Panc1 (cell line): ENCODE measurements around the gene CCL25. TPM values are rescaled to one million over a fixed set of nuclear protein-coding genes. Genes with fewer than 3 reads are reported as not detected.

Experiments used
- ATAC-seq: fragments of 200-7000 bp; cut with Tn5 transposase; 2 replicates; pipeline ENCODE4 v1.9.1; 2020; ENCODE audit warnings: mild to moderate bottlenecking, moderate library complexity
- BruUV-seq: library from RNA; stranded (reverse); fragments of 400-500 nt; replicated peaks from 2 replicates; lab custom pipeline; 2021; lab: Mats Ljungman, UMichigan
- CTCF ChIA-PET: fragments of 300-600 bp; sonication (Branson Sonifier 250); formaldehyde crosslinking; loops from one replicate; lab custom pipeline; 2022; ENCODE audit warnings: antibody characterized with exemption; lab: Charles Lee
- POLR2A ChIA-PET: fragments of 300-600 bp; sonication (Branson Sonifier 250); formaldehyde crosslinking; loops from one replicate; lab custom pipeline; 2022; ENCODE audit warnings: antibody characterized with exemption; lab: Charles Lee
- DNase-seq: peaks from one replicate; pipeline ENCODE4 v3.0.0-alpha.2; 2010; ENCODE audit warnings: low read depth, low spot score
- H3K27ac ChIP-seq: 2 replicates; pipeline ENCODE4 v1.5.1; 2011; ENCODE audit warnings: mild to moderate bottlenecking, low read length, inconsistent platforms
- H3K27me3 ChIP-seq: fragments of 200-500 bp; sonication (Bioruptor generic); 2 replicates; pipeline ENCODE4 v1.6.0; 2014; ENCODE audit warnings: low read length, inconsistent platforms; ENCODE audit not compliant: control insufficient read depth, insufficient read depth
- H3K36me3 ChIP-seq: fragments of 200-500 bp; sonication (Bioruptor generic); 2 replicates; pipeline ENCODE4 v1.5.1; 2014; ENCODE audit warnings: inconsistent platforms, mild to moderate bottlenecking, low read length, moderate library complexity; ENCODE audit not compliant: control insufficient read depth, insufficient read depth
- H3K4me1 ChIP-seq: 2 replicates; pipeline ENCODE4 v1.5.1; 2011; ENCODE audit warnings: inconsistent platforms, mild to moderate bottlenecking, low read length, moderate library complexity; ENCODE audit not compliant: control insufficient read depth, insufficient read depth
- H3K4me3 ChIP-seq, 2 experiments: 2 replicates each; pipeline ENCODE4 v1.5.1; 2011 to 2012; ENCODE audit warnings: low read depth in 2 of 2, low read length in 2 of 2, mild to moderate bottlenecking in 2 of 2, inconsistent platforms in 1 of 2, moderate library complexity in 1 of 2
- H3K9me3 ChIP-seq: fragments of 200-500 bp; sonication (Bioruptor generic); 2 replicates; pipeline ENCODE4 v1.5.1; 2014; ENCODE audit warnings: low read depth, mild to moderate bottlenecking, inconsistent platforms, low read length, moderate library complexity; ENCODE audit not compliant: control insufficient read depth, insufficient read depth
- POLR2AphosphoS5 ChIP-seq: IDR thresholded peaks from 2 replicates; pipeline ENCODE4 v1.6.1; 2012; ENCODE audit warnings: mild to moderate bottlenecking, low read depth, low read length, moderate library complexity
- SIN3A ChIP-seq: IDR thresholded peaks from 2 replicates; pipeline ENCODE4 v1.6.1; 2012; ENCODE audit warnings: low read depth, mild to moderate bottlenecking, low read length, moderate library complexity, borderline replicate concordance; ENCODE audit not compliant: insufficient read depth
- TCF7L2 ChIP-seq: IDR thresholded peaks from 2 replicates; pipeline ENCODE4 v1.6.1; 2011; ENCODE audit warnings: mild to moderate bottlenecking, low read depth, low read length, inconsistent platforms
- in situ Hi-C: cut with HindIII; loops from 2 replicates; pipeline ENCODE4 v1.10.0; 2016; ENCODE audit warnings: low sequenced_read_pairs, low pct_unique_long_range_greater_than_20kb
- intact Hi-C: fragments of 100-400 bp; cut with micrococcal nuclease; formaldehyde crosslinking; loops from one replicate; pipeline ENCODE4 v1.10.0; 2022; ENCODE audit not compliant: unreplicated experiment
- total RNA-seq: library from RNA; stranded (reverse); gene quantifications from one replicate; pipeline ENCODE4 v1.2.1, GENCODE V29; 2021; ENCODE audit not compliant: unreplicated experiment
- TF ChIP-seq, protein P1 (sequence below): fragments of 450-650 bp; IDR thresholded peaks from 2 replicates; pipeline ENCODE4 v1.5.1; 2017; ENCODE audit warnings: mild to moderate bottlenecking
- TF ChIP-seq, protein P2 (sequence below), 2 experiments: IDR thresholded peaks; 2 replicates each; pipeline ENCODE4 v1.6.1; 2011 to 2012; ENCODE audit warnings: low read depth in 2 of 2, control low read depth in 1 of 2, low read length in 1 of 2, mild to moderate bottlenecking in 1 of 2, moderate library complexity in 1 of 2; ENCODE audit not compliant: insufficient read depth in 1 of 2

CCL25 gene
- total RNA-seq, 1 experiment from 2014 or later, result not detected

DNA sequence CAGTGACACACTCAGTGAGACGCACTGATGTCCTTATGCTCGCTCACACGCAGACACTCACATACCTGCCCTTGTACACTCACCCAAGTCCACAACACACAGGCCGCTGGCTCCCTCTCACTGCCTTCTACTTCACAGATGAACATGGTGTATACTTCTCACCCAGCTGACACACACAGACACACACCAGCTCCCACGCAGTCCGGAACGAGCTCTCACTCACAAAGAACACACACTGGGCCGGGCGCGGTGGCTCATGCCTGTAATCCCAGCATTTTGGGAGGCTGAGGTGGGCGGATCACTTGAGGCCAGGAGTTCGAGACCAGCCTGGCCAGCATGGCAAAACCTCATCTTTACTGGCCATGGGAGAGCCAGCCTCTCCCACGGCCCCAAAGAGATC, 31.6 kb downstream of the CCL25 start:
- no peaks in the 10 kb centered on the region for H3K27me3 ChIP-seq
- DNase-seq, result no peak
- no peaks in the 10 kb centered on the region for H3K9me3 ChIP-seq
- in situ Hi-C loops (no loop called here), intact Hi-C loops (no loop called here)
- no peaks in the 10 kb centered on the region for H3K36me3 ChIP-seq
- no peak overlapping the region for H3K27ac ChIP-seq
- ChIA-PET CTCF (no interaction called here), POLR2A (no interaction called here)
- no peak for TF ChIP-seq POLR2AphosphoS5
- TF ChIP-seq TCF7L2, result no peak
- TF ChIP-seq, protein P1, sequence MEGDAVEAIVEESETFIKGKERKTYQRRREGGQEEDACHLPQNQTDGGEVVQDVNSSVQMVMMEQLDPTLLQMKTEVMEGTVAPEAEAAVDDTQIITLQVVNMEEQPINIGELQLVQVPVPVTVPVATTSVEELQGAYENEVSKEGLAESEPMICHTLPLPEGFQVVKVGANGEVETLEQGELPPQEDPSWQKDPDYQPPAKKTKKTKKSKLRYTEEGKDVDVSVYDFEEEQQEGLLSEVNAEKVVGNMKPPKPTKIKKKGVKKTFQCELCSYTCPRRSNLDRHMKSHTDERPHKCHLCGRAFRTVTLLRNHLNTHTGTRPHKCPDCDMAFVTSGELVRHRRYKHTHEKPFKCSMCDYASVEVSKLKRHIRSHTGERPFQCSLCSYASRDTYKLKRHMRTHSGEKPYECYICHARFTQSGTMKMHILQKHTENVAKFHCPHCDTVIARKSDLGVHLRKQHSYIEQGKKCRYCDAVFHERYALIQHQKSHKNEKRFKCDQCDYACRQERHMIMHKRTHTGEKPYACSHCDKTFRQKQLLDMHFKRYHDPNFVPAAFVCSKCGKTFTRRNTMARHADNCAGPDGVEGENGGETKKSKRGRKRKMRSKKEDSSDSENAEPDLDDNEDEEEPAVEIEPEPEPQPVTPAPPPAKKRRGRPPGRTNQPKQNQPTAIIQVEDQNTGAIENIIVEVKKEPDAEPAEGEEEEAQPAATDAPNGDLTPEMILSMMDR, result no peak
- H3K4me3 ChIP-seq, result no peak overlapping the region
- H3K4me1 ChIP-seq, result peaks cover 8% of the 10 kb centered on the region; the same call in 1 of the 2 replicates
- no peak for ATAC-seq
- no TSS peak for BruUV-seq

DNA sequence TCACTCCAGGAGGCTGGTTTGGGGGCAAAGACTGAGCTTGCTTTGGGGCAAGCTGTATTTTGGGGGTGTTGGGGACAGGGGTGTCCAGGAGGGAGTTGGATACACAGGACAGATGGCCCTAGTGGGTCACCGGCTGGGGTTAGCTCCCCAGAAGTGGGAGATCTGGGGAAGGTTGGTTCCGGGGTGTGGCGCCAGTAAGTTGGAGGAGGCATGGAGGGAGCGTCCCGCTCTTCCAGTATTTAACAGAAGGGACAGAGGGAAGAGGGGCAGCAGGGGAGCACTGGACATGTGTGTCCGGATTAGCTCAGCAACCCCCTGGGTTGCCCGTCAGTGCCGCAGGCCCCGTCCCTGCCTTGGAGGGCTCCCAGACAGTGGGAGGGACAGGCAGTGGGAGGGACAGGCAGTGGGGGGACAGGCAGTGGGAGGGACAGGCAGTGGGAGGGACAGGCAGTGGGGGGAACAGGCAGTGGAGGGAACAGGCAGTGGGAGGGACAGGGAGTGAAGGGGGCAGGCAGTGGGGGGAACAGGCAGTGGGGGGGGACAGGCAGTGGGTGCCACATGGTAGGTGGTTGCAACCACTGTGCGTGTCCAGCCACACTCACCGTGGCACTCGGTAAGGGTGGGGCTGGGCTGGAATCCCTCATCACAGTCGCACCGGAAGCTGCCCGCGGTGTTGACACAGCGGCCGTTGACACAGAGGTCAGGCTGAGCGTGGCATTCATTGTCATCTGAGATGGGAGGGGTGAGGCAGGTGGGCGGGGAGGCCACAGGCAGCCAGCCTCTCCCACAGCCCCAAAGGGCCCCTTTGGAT, 33.2 kb downstream of the CCL25 start:
- H3K27me3 ChIP-seq, result no peaks in the 10 kb centered on the region
- peak; percentile 74 for ATAC-seq
- ChIA-PET CTCF (interaction anchor here (0.6 to 0.7 kb wide), 3 partner anchors 17 to 56 kb away, joined by 4 to 17 read pairs (median 6); no protein-coding TSS in a partner anchor), POLR2A (no interaction called here)
- intact Hi-C loops, result no loop called here
- in situ Hi-C loops, result no loop called here
- DNase-seq, result no peak
- TF ChIP-seq, protein P1, result no peak
- TF ChIP-seq, protein P2, sequence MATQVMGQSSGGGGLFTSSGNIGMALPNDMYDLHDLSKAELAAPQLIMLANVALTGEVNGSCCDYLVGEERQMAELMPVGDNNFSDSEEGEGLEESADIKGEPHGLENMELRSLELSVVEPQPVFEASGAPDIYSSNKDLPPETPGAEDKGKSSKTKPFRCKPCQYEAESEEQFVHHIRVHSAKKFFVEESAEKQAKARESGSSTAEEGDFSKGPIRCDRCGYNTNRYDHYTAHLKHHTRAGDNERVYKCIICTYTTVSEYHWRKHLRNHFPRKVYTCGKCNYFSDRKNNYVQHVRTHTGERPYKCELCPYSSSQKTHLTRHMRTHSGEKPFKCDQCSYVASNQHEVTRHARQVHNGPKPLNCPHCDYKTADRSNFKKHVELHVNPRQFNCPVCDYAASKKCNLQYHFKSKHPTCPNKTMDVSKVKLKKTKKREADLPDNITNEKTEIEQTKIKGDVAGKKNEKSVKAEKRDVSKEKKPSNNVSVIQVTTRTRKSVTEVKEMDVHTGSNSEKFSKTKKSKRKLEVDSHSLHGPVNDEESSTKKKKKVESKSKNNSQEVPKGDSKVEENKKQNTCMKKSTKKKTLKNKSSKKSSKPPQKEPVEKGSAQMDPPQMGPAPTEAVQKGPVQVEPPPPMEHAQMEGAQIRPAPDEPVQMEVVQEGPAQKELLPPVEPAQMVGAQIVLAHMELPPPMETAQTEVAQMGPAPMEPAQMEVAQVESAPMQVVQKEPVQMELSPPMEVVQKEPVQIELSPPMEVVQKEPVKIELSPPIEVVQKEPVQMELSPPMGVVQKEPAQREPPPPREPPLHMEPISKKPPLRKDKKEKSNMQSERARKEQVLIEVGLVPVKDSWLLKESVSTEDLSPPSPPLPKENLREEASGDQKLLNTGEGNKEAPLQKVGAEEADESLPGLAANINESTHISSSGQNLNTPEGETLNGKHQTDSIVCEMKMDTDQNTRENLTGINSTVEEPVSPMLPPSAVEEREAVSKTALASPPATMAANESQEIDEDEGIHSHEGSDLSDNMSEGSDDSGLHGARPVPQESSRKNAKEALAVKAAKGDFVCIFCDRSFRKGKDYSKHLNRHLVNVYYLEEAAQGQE (IDR thresholded peaks at IDR 0.05; ENCODE audit: insufficient read depth in 1 of 2, low read depth in 2 of 2, low read length in 1 of 2), result no peak
- TF ChIP-seq POLR2AphosphoS5 (no peak), SIN3A (no peak), TCF7L2 (no peak)
- H3K4me3 ChIP-seq, result no peak overlapping the region
- H3K4me1 ChIP-seq, result peaks cover 8% of the 10 kb centered on the region; the same call in 1 of the 2 replicates
- no peaks in the 10 kb centered on the region for H3K36me3 ChIP-seq
- H3K27ac ChIP-seq, result no peak overlapping the region; the same call in 1 of the 2 replicates
- BruUV-seq, result no TSS peak
- H3K9me3 ChIP-seq, result no peaks in the 10 kb centered on the region
